GM19438 (cell line): ENCODE data around the gene SEMA5A.

Experiments
- ATAC-seq: cut with Tn5 transposase; IDR thresholded peaks from one replicate; pipeline ENCODE4 v1.9.1; 2021; ENCODE audit warnings: low read depth; ENCODE audit not compliant: unreplicated experiment

The SEMA5A gene

DNA sequence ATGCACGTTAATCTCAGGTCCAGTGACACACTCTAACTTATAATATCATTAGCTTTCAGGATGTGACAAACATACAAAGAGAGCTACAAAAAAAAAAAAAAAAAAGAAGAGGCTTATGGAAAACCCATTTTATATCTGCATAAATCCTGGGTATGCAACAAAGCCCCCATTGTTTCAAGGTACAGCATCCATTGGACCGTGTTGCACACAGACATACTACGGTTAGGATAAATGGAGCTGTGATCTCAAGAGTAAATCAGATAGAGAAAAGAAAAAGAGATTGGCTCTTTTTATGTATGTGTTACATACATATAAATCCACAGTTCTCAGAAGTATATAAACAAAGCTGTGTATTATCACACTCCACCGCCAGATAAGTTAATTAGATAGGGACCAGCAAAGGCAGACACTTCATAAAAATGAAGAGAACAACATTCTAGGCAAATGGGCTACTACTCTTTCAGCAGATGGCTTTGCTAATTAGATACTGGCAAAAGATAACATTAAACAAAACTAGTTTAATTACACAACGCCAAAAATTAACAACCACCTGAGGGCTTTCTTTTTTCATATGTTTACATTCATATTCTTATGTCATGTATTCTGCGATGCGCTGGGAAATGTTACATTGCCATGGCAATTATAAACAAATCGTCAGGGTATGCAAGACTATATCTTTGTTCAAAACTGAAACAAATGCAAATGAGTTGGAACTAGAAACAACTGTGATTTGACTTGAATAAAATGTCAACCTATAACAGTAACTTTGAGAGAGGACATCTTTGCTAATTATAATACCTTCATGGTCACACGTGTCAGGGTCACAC, 304.2 kb downstream of the SEMA5A start:
- no peak for ATAC-seq

DNA sequence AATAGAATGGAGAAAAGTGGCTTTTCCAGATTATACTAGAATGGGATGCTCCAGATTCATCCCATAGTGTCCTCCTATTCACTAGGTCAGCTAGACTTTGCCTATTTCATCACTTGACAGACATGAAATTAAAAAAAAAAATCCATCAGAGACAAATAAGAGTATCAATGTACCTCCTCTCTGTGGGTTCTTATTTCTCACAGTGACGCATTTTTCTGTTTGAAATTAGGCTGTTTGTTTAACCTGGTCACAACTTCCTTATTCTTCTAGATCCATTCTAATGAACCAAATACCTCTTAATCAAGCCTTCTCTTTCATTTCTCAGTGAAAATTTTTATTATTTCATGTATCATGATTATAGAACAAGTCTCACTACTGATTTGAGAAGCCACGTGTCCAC, 305.4 kb downstream of the SEMA5A start:
- no peak for ATAC-seq

DNA sequence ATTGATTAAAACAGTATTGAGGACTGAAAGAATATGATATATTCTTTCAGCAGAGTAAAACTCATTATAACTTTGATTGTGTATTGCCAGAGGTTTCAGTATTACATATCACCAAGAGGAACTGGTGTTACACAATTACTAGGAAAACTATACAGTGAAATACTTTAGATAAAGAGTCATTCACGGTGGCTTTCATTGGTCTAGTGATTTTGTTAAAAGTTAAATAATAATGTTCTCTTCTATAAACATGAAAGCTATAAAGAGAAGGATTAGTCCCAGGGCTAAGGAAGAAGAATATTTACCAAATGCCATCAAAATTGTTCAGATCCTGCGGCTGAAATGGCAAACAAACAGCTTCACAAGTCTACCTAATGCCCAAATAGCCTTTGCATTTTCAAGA, 306.2 kb downstream of the SEMA5A start:
- no peak for ATAC-seq

DNA sequence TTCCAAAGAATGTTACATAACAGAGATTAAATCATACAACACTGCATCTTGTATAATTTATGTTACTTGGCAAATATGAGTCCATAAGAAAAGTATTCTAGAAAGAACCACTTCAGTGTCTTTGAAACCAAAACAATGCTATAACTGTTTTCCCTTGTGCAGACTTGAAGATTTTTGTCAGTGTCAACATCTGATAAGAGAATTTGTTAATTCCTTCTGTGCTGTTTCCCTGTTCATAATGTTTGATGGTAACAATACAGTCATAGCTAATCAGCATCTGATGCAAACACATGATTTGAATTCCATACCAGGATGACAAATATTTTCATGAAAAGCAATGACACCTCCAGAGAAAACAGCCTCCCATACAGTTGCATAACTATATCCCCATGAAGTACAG, 306.8 kb downstream of the SEMA5A start:
- no peak for ATAC-seq

DNA sequence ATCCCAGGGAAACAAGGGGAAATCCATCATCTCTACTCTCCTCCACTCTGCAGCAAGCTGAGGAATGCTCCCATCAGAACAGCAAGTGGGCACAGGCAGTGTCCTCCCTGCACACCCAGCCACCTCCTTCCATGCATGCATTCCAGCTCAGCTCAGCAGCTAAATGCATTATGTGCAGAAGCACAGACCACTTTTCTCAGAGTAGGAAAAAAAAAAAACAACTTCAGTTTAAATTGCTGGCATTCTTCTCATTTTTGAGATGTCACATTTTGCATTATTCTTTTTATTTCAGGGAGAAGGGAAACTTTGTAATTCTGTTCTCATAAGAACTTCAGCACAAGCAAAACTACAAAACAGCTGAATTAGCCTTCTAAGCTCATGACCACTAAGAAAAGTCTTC, 312.2 kb downstream of the SEMA5A start:
- ATAC-seq = no peak

DNA sequence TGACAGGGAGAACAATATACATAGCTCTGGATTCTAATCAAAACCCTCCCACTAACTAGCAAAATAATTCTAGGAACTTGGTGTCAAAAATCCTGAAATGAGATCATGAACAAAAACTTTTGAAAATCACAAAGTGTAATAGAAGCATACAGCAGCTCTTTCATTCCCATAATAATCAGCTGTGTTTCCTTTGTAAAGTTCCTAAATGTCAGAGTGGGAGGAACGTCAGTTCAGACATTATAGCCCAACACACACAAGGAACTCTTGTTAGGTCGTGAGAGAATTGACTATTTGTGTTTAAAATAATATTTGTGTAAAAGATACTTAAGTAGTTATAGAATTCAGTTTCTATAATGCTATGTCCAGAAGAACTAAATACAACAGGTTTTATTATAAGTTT, 312.8 kb downstream of the SEMA5A start:
- no peak for ATAC-seq

DNA sequence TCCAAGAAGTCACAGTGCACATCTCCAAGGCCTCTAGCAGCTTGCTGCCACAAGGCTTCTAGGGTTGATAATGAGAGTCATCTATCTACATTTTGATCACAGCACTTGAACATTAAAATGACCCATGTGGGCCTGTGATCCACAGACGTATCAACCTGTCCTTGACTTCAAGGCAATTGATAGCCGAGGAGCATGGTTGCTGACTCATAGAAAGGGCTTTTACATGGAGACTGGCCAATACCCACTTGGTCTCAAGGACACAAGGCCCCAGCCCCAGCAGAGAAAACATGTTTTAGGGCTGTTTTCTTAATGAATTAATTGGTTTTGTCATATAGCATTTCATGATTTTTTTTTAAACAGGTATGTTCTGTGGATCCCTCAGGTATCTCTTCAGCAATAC, 314.0 kb downstream of the SEMA5A start:
- no peak for ATAC-seq

DNA sequence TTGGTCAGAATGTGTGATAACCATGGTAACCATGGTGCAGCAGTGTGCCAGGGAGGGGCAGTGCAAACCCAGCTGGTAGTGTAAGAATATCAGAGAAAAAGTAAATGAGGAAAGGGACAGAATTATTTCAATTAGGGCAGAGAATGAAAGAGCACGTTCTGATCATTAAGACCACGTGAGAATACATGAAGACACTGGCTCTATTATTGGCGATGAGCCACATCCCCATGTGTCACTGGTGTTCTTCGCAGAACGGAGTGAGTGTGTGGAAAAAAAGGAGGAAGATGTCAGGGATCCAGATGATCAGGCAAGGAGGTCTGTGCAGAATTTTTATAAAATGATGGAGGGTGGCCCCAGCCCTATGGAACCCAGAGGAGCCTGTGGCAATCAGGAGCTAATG, 315.5 kb downstream of the SEMA5A start:
- no peak for ATAC-seq

DNA sequence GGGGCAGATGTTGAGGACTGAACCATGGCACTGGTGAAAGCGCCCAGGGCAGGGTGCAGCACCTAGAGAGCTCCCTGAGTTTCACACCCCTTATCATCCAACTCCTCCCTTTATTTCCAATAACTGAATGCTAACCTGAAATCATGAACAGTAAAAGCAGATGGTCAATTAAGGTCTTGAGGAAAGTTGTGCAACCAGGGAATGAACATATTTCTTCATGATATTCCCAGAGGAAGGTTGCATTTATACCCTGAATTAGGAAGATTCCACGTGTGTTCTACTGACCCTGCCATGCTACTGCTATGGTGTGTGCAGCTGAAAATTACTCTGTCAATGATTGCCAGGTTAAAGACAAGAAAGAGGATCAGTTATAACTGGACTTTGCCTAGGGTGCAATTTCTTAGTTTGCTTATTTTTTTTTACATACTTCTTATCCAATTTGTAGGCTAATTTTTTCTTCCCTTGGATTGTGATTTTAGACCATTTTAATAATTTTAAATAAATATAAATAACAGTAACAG, 319.8 kb downstream of the SEMA5A start:
- ATAC-seq = no peak

DNA sequence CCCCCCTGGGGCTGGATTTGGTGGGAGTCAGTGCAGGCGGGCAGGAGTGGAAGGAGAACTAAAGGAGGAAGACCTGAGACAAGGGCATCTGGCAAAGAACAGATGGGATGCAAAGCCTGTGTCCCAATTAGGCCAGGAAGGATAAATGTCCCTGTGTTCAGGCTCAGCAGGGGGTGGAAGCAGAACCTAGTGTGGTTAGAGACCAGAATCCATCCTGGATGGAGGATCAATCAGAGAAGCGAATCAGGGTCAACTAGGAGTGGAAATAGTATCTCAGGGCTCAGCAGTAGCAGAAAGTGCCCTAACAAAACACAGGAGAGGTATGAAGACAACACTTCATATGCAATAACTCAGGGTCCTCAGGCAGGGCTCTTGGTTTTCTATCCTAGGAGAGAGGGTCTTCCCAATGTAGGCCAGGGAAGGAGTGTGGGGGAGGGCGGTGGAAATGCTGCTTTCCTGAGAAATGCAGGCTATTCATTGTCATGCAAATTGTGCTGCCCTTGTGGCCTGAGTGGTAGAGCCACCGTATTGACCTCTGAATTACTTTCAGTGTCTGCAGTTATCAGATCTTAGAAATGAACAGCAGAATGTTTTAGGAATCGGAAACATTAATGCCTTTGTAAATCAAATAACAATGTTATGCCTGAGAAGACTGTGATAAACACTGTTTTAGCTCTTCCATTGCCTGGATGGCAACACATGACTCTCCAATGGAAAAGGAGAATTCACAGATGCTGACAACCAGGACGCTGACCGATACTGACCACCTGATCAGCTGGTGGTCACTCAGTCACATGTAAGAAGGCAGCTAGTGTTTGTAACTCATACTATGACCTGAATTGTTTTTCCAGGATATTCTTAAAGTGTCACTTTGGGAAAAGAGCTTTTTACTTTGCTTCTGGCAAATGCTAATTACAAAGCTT, 323.6 kb downstream of the SEMA5A start:
- ATAC-seq = no peak

DNA sequence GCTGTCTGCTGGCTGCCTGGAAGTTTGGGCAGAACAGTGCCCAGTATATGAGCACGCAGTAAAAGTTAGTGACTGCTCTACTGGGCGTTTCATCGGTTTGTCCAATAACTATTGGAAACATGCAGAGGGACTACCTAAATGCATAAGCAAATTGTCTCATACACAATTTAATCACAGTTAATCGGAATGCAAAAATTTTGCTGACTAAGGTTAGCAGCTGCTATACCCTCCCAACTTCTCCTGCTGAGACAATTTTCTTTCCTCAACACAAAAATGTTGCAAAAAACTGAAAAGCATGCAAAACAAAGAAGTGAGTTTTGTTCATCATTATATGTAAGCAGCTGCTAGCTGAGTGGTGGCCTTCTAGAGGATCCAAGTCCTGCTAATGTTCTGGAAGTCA, 327.5 kb downstream of the SEMA5A start:
- no peak for ATAC-seq

DNA sequence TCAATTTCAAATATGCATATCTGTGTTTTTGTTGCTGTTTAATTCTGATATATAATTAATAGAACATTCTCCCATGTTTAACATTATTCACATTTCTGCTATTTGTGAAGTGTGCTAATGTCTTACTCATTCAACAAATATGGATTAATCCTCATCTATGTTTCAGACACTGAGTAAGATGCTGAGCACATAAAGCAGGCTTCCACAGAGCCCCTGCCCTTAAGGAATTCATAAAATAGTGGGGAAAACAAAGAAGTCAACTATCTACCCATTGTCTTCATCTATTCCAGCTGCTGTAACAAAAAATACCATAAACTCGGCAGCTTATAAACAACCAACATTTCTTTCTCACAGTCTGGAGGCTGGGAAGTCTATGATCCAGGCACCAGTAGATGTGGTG, 333.3 kb downstream of the SEMA5A start:
- ATAC-seq = no peak

DNA sequence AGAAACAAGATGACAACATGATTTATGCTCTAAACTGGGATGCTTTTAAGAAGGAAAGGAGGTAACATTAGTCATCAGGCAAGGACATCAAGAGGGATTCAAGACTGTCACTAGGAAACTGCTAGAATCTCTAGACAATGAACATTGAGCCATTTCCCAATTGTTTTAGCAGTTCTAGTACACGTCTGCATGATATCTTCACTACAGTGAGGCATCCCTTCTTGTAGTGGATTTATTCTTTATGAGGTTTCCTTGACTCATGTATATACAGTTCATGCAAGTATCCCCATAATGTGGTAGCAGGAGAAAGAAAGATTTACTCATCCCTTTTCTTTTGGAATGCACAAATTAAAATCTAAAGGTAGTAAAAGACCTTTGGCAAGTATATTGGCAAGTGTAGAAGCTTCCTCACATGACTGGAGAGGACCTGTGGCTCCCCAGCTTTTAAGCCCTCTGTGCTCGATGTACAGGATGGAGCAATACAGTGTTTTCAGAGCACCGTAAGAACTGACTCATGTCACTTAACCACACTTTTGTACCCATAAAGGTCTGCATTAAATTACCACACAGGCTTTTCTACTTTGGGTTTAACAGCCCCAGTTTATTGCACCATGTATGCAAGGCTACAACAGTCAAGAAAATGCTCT, 335.9 kb downstream of the SEMA5A start:
- no peak for ATAC-seq

DNA sequence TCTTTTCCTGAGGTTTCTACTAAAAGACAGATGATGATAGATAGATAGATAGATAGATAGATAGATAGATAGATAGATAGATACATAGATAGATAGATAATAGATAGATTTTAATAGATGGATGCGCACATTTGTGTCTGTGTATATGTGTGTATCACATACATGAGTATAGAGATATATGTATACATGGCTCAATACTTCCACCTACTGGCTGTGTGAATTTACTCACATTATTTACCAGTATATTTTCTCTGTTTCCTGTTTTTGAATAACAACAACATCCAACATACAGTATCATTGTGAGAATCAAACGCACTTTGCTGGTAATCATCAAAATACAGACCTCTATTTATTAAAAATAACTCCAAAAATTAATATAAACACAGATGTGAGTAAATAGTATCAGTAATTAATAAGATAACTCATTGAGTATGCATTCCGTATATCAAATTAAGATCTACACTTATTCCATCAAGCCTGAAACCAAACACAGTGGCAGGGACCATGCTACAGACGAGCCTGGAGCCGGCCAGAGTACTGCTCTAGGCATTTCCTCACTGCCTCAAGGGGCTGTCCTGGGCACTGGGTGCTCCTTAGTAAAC, 338.0 kb downstream of the SEMA5A start:
- peak; percentile 67 for ATAC-seq

DNA sequence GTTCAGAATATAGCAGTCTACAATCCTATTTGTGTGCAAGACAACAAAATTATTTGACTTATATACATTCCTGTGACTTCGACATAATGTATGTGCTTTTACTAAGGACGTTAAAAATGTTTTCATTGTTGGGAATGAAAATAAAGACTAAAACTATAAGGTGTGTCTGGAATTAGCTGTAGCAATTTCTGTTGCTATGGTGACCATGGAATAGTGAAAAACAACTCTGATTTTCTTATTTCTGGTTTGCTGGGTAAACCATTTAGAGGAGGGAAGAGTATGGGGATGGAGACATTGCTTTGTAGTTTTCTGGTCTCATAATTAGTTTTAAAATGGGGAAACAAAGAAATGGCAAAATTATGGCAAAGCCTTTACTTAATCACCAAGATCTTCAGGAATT, 343.2 kb downstream of the SEMA5A start:
- no peak for ATAC-seq

DNA sequence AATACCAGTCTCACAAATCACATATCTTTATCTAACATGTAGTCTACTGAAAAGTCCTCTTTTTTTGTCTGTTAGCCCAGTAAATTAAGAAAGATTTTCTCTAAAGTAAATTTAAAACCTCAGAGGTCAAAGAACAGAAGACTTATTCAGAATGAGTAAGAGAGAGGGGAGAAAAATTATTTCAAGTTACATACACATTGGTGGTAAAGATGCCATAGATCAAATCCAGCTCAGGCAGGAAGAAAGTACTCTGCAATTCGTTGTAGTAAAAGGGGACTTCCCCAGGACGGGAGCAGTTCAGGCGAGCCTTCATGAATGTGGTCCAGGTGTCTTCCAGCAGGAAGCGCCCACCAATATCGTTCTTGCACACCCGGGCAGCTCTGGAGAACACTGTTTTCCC, 344.1 kb downstream of the SEMA5A start:
- ATAC-seq = no peak

DNA sequence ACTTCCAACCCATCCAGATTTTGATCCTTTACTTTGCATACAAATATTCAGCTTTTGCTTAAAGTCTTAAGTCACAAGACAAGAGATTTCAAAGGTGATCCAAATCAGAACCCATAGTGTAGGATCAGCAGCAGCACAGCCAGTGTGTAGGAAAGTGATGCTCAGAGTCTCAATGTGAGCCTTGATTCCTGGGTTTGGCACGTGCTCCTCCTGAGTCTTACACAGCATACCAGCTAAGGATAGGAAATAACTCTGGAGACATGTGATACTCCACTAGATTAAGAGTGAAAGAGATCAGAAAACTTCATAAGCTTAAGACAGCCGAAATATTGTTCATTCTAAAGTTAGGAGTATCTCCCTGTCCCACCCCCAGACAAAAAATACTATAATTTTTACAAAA, 344.9 kb downstream of the SEMA5A start:
- no peak for ATAC-seq

DNA sequence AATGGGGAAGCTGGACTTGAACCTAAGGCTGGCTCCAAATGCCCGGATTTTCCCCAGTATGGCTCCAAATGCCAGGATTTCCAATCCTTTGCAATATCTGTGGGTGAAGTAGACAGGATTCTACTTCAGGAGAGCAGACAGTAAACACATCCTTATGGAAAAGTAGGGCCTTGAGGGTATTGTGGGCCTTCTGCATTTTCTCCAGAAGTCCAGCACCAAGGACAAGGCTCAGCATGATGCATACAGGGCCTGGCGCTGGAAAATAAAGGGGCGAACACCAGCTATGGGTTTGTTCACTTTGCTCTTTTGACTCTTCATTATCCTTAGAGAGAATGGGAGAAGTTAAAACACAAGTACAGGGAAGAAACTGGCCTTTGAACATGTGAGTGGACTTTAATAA, 347.5 kb downstream of the SEMA5A start:
- no peak for ATAC-seq

DNA sequence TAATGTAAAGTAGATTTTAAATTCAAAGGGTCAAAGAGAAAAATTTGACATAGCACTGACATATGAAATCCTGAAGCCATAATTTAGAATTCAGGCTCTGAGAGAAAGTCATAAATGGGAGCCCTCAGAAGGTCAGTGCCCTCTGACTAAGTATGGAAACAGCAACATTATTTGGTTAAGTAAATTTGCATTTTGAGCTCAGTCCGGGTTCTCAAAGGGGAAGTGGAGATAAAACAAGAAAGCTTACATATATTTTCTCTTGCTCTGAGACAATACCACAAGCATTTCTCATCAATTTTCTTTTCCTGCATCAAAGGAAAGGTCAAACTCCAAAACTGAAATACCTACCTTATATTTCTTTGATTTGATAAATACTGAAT, 348.0 kb downstream of the SEMA5A start:
- peak; percentile 89 for ATAC-seq

DNA sequence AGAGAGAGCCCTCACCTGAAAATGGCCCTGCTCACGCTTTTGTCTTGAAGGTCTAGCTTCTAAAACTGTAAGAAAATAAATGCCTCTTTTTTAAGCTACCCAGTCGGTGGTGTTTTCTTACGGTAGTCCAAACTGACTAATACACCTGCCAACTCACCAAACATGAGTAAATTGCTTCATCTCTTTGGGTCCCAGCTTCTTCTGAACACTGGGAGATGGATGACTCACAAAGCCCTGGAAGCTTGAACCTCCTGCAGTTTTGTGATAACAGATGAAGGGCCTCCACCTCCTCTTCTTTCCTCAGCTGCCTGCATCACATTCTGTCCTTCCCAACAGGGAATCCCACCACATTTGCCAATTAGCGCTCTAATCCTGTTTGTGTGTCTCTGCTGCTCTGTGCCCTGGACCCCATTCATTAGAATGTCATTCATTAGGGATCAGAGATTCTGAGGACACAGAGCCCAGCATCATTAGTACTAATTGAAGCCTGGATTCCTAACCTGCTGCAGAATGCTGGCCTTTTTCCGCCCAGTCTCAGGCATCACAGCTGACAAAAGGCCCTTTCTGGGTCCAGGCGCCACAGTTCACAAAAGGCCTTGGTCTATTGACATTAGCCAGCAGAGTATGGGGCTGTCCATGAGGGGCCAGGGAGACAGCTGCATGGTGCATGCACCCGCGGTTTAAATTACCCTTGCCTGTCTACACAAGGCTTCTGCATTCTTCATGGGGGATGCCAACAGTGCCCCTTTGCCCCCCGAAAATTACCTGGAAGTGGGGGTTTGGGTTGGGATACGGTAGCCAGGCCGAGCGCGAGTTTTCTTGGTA, 349.3 kb downstream of the SEMA5A start:
- no peak for ATAC-seq
